H1 (cell line): Measurements from ENCODE around the gene ZDHHC11B. TPM values are rescaled to one million over a fixed set of nuclear protein-coding genes. Genes with fewer than 3 reads are reported as not detected.
"Not testable (repeated sequence)": the region's sequence is repeated elsewhere in the genome, so short reads cannot be mapped to it uniquely, and the experiment has no call there.

ENCODE experiments used
- CTCF ChIA-PET: fragments of 300-600 bp; sonication (Branson Sonifier 250); formaldehyde crosslinking; loops from one replicate; lab custom pipeline; 2021; ENCODE audit not compliant: partially characterized antibody; lab: Charles Lee
- POLR2A ChIA-PET: fragments of 300-600 bp; sonication (Branson Sonifier 250); formaldehyde crosslinking; loops from one replicate; lab custom pipeline; 2021; ENCODE audit warnings: inconsistent platforms; ENCODE audit not compliant: partially characterized antibody; lab: Charles Lee
- DNase-seq, 2 experiments: peaks; one replicate each; pipeline versions ENCODE4 v3.0.0 to v3.0.0-alpha.2; 2010 to 2022; ENCODE audit warnings: low spot score in 2 of 2, low read depth in 1 of 2, mixed read lengths in 1 of 2
- FAIRE-seq: peaks from 2 replicates; lab custom pipeline; 2011; peaks lifted over from hg19 to GRCh38; lab: Jason Lieb, UNC
- H2AFZ ChIP-seq: 2 replicates; pipeline ENCODE4 v1.8.1; 2012; ENCODE audit warnings: low read length, inconsistent platforms
- H2AK5ac ChIP-seq: 2 replicates; pipeline ENCODE4 v1.6.1; 2013; ENCODE audit warnings: low read depth, low read length
- H2BK120ac ChIP-seq: replicated peaks from 2 replicates; pipeline ENCODE3; 2013; ENCODE audit warnings: low read depth, low read length, inconsistent platforms
- H2BK12ac ChIP-seq: 2 replicates; pipeline ENCODE4 v1.6.1; 2013; ENCODE audit warnings: low read depth, low read length
- H2BK15ac ChIP-seq: 2 replicates; pipeline ENCODE4 v1.6.1; 2013; ENCODE audit warnings: low read length
- H2BK20ac ChIP-seq: 2 replicates; pipeline ENCODE4 v1.6.1; 2013; ENCODE audit warnings: low read length
- H2BK5ac ChIP-seq: 2 replicates; pipeline ENCODE4 v1.6.1; 2013; ENCODE audit warnings: low read depth, low read length
- H3K14ac ChIP-seq: 2 replicates; pipeline ENCODE4 v1.6.1; 2013; ENCODE audit warnings: inconsistent platforms; ENCODE audit not compliant: insufficient read length
- H3K18ac ChIP-seq: 2 replicates; pipeline ENCODE4 v1.6.1; 2013; ENCODE audit warnings: low read length; ENCODE audit errors: extremely low read depth
- H3K23ac ChIP-seq: 2 replicates; pipeline ENCODE4 v1.6.1; 2013; ENCODE audit warnings: inconsistent platforms; ENCODE audit not compliant: insufficient read length
- H3K23me2 ChIP-seq: 2 replicates; pipeline ENCODE4 v1.6.1; 2013; ENCODE audit warnings: low read depth, low read length
- H3K27ac ChIP-seq: 2 replicates; pipeline ENCODE4 v1.6.1; 2011; ENCODE audit warnings: low read depth, low read length, inconsistent platforms
- H3K27me3 ChIP-seq, 4 experiments: replicated peaks in 1 of 4; 1 replicate in 1 of 4; 2 replicates in 3 of 4; pipeline versions ENCODE4 v1.6.1 to v1.8.1; 2011 to 2013; ENCODE audit warnings: low read length in 3 of 4, mild to moderate bottlenecking in 3 of 4, inconsistent platforms in 2 of 4, mixed read lengths in 2 of 4, moderate library complexity in 1 of 4; ENCODE audit not compliant: control insufficient read depth in 3 of 4, insufficient read depth in 3 of 4; ENCODE audit errors: extremely low read depth in 1 of 4
- H3K36me3 ChIP-seq, 4 experiments: 2 replicates each; pipeline versions ENCODE4 v1.6.1 to v1.8.1; 2011 to 2013; ENCODE audit warnings: mild to moderate bottlenecking in 4 of 4, low read length in 3 of 4, moderate library complexity in 2 of 4, control low read depth in 1 of 4, inconsistent platforms in 1 of 4; ENCODE audit not compliant: insufficient read depth in 4 of 4, control insufficient read depth in 2 of 4
- H3K4ac ChIP-seq: replicated peaks from 2 replicates; pipeline ENCODE3; 2013; ENCODE audit warnings: low read length, low read depth, mixed read lengths, inconsistent platforms; ENCODE audit not compliant: insufficient read length
- H3K4me1 ChIP-seq, 4 experiments: replicated peaks in 1 of 4; 1 replicate in 1 of 4; 2 replicates in 3 of 4; pipeline versions ENCODE4 v1.6.1 to v1.8.1; 2011 to 2013; ENCODE audit warnings: low read length in 3 of 4, inconsistent platforms in 2 of 4, mixed read lengths in 1 of 4; ENCODE audit not compliant: insufficient read depth in 4 of 4, control insufficient read depth in 3 of 4
- H3K4me2 ChIP-seq, 2 experiments: 2 replicates each; pipeline versions ENCODE4 v1.6.1 to v1.8.1; 2011 to 2013; ENCODE audit warnings: low read depth in 2 of 2, low read length in 2 of 2, control low read depth in 1 of 2, inconsistent platforms in 1 of 2, mild to moderate bottlenecking in 1 of 2; ENCODE audit not compliant: insufficient read depth in 1 of 2
- H3K4me3 ChIP-seq, 4 experiments: fragments of 200-600, 300-600 bp in 1 of 4; sonication (generic), shearing (Covaris generic), sonication (Bioruptor Twin) in 1 of 4; 2 replicates each; pipeline versions ENCODE4 v1.5.1 to v1.8.1; 2011 to 2016; ENCODE audit warnings: low read length in 4 of 4, low read depth in 3 of 4, control low read depth in 2 of 4, inconsistent platforms in 2 of 4, mild to moderate bottlenecking in 2 of 4, mixed read lengths in 1 of 4, moderate library complexity in 1 of 4; ENCODE audit not compliant: insufficient read depth in 2 of 4; ENCODE audit errors: extremely low read depth in 1 of 4
- H3K56ac ChIP-seq: replicated peaks from 2 replicates; pipeline ENCODE3; 2013; ENCODE audit warnings: low read depth, mild to moderate bottlenecking, mixed read lengths, low read length, inconsistent platforms; ENCODE audit not compliant: insufficient read length
- H3K79me1 ChIP-seq: 2 replicates; pipeline ENCODE4 v1.6.1; 2013; ENCODE audit warnings: low read depth, low read length, control low read depth
- H3K79me2 ChIP-seq, 2 experiments: 2 replicates each; pipeline versions ENCODE4 v1.6.1 to v1.8.1; 2012 to 2013; ENCODE audit warnings: low read length in 2 of 2, mild to moderate bottlenecking in 2 of 2, inconsistent platforms in 1 of 2; ENCODE audit not compliant: insufficient read depth in 2 of 2, control insufficient read depth in 1 of 2
- H3K9ac ChIP-seq, 4 experiments: replicated peaks in 1 of 4; 1 replicate in 1 of 4; 2 replicates in 3 of 4; pipeline versions ENCODE4 v1.6.1 to v1.8.1; 2011 to 2013; ENCODE audit warnings: low read depth in 3 of 4, low read length in 3 of 4, control low read depth in 2 of 4, mild to moderate bottlenecking in 2 of 4, moderate library complexity in 2 of 4, inconsistent platforms in 1 of 4; ENCODE audit errors: extremely low read depth in 1 of 4
- H3K9me3 ChIP-seq, 2 experiments: 2 replicates each; pipeline versions ENCODE4 v1.6.1 to v1.8.1; 2012 to 2013; ENCODE audit warnings: mild to moderate bottlenecking in 2 of 2, moderate library complexity in 2 of 2, control low read depth in 1 of 2, inconsistent platforms in 1 of 2, low read depth in 1 of 2, low read length in 1 of 2, mixed read lengths in 1 of 2; ENCODE audit not compliant: insufficient read depth in 2 of 2
- H4K20me1 ChIP-seq, 2 experiments: replicated peaks in 1 of 2; 2 replicates each; pipeline versions ENCODE3 to v1.8.1; 2011 to 2013; ENCODE audit warnings: inconsistent platforms in 2 of 2, low read length in 2 of 2, mild to moderate bottlenecking in 1 of 2; ENCODE audit not compliant: insufficient read depth in 2 of 2, control insufficient read depth in 1 of 2
- H4K5ac ChIP-seq: 2 replicates; pipeline ENCODE4 v1.6.1; 2013; ENCODE audit warnings: low read length, low read depth, mixed read lengths, inconsistent platforms; ENCODE audit not compliant: insufficient read length
- H4K8ac ChIP-seq: 2 replicates; pipeline ENCODE4 v1.8.0; 2013; ENCODE audit warnings: mild to moderate bottlenecking, moderate library complexity, low read length, inconsistent platforms; ENCODE audit not compliant: insufficient read depth; ENCODE audit errors: extremely low read depth
- H4K91ac ChIP-seq: replicated peaks from 2 replicates; pipeline ENCODE3; 2013; ENCODE audit warnings: low read length, mixed read lengths, inconsistent platforms; ENCODE audit not compliant: insufficient read length
- WGBS, 2 experiments: shearing (Covaris generic) in 1 of 2; methylation state at CpG; one replicate each; pipeline versions ENCODE4 v1.1.6 to v1.1.7; 2013 to 2015; ENCODE audit warnings: low lambda C conversion rate in 2 of 2, mixed read lengths in 2 of 2, inconsistent platforms in 1 of 2, low coverage in 1 of 2, missing lambda C conversion rate in 1 of 2; ENCODE audit not compliant: insufficient replicate concordance in 2 of 2, insufficient coverage in 1 of 2, insufficient read length in 1 of 2; ENCODE audit errors: extremely low coverage in 1 of 2, missing lambda C conversion rate in 1 of 2; 5-methylcytosine and 5-hydroxymethylcytosine counted together
- polyA plus RNA-seq, 7 experiments: library from polyadenylated mRNA; depleted of rRNA in 3 of 7; stranded (reverse) in 5 of 7; unstranded in 2 of 7; fragments of >200 nt in 5 of 7; fragments of 200-250 nt in 2 of 7; gene quantifications; 1 replicate in 5 of 7; 2 replicates in 1 of 7; 4 replicates in 1 of 7; pipeline versions ENCODE4 v1.2.1 to v1.2.3, GENCODE V29; 2011 to 2013; ENCODE audit warnings: missing spikeins in 2 of 7, mixed read lengths in 2 of 7
- total RNA-seq: library from RNA; stranded (reverse); fragmentation: NEBNext Ultra II Directional; extraction: Animal tissue kit (Norgen Biotek cat#: 25700); gene quantifications from 2 replicates; pipeline ENCODE4 v1.2.1, GENCODE V29; 2021

ZDHHC11B gene
- total and polyA plus RNA-seq, 2 of the 8 experiments (the other 6 are each of a cell fraction or from before 2014, with no cell fraction given), result 0.29 to 2.5 TPM

DNA sequence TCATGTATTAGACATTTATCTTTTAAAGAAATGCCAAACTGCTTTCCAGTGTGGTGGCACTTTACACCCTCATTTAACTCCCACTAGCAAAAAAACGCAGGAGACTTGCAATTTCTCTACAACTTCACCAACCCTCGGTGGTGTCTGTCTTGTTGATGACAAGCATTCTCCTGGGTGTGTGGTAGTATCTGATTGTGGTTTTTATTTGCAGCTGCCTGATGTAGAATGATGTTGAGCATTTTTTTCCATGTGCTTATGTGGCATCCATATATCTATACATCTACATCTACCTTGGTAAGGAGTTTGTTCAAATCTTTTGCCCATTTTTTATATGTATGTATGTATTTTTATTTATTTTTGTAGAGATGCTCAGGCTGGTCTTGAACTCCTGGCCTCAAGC, 49.5 kb upstream of the ZDHHC11B start:
- H3K27ac ChIP-seq, H3K4me2 ChIP-seq, H3K14ac ChIP-seq, H3K18ac ChIP-seq, H4K8ac ChIP-seq, H3K79me1 ChIP-seq, FAIRE-seq, H3K9me3 ChIP-seq, H3K4me1 ChIP-seq, H2AFZ ChIP-seq, H2BK120ac ChIP-seq, H4K20me1 ChIP-seq, H2BK12ac ChIP-seq, H4K91ac ChIP-seq, H2AK5ac ChIP-seq, H3K79me2 ChIP-seq, H3K23me2 ChIP-seq, H3K23ac ChIP-seq, H2BK20ac ChIP-seq, DNase-seq, H4K5ac ChIP-seq, H3K27me3 ChIP-seq, H2BK5ac ChIP-seq, H2BK15ac ChIP-seq, H3K56ac ChIP-seq, H3K9ac ChIP-seq, H3K36me3 ChIP-seq, CTCF ChIA-PET, H3K4ac ChIP-seq, POLR2A ChIA-PET, H3K4me3 ChIP-seq: not testable (repeated sequence)
- 84% methylated on average over 2 of the region's 2 CpGs; no CpG with 5 or more reads in 1 of the 2 experiments for WGBS, 2 experiments

DNA sequence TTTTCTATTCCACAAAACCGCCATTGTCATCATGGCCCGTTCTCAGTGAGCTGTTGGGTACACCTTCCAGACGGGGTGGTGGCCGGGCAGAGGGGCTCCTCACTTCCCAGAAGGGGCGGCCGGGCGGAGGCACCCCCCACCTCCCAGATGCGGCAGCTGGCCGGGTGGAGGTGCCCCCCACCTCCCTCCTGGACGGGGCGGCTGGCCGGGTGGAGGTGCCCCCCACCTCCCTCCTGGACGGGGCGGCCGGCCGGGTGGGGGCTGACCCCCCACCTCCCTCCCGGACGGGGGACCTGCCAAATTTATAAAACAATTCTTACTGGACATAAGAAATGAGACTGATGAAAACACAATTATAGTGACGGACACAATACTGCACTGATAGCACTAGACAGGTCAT, 43.7 kb upstream of the ZDHHC11B start:
- POLR2A ChIA-PET, FAIRE-seq, H2AK5ac ChIP-seq: not testable (repeated sequence)

More for the DNA sequence above, 43.7 kb upstream of the ZDHHC11B start:
- H3K23ac ChIP-seq, H2BK20ac ChIP-seq, H3K27ac ChIP-seq, H2BK15ac ChIP-seq, H2BK120ac ChIP-seq, H4K8ac ChIP-seq, H2AFZ ChIP-seq, H3K4ac ChIP-seq, H3K79me1 ChIP-seq, H4K91ac ChIP-seq, H3K56ac ChIP-seq, H3K14ac ChIP-seq, H3K36me3 ChIP-seq, H4K5ac ChIP-seq, H3K9ac ChIP-seq, H3K4me2 ChIP-seq, H3K23me2 ChIP-seq, H3K27me3 ChIP-seq, H3K9me3 ChIP-seq, CTCF ChIA-PET, H2BK12ac ChIP-seq, H3K79me2 ChIP-seq, H4K20me1 ChIP-seq, H3K4me1 ChIP-seq, H3K18ac ChIP-seq, H2BK5ac ChIP-seq, DNase-seq, H3K4me3 ChIP-seq: not testable (repeated sequence)
- 88% methylated on average over 6 of the region's 19 CpGs; no CpG with 5 or more reads in 1 of the 2 experiments for WGBS, 2 experiments
